Type B pancreatic cell (in vitro differentiated cells): Measurements from ENCODE around the gene NELL1. TPM values are rescaled to one million over a fixed set of nuclear protein-coding genes. Genes with fewer than 3 reads are reported as not detected.

Experiments
- DNase-seq: peaks from one replicate; pipeline ENCODE4 v3.0.0; 2021; ENCODE audit warnings: mixed read lengths; ENCODE audit not compliant: unreplicated experiment; ENCODE audit errors: extremely low spot score
- H3K27ac Mint-ChIP-seq: 2 replicates; pipeline ENCODE4 v1.8.0; 2021; ENCODE audit warnings: mild to moderate bottlenecking, mixed read lengths
- H3K27me3 Mint-ChIP-seq: 2 replicates; pipeline ENCODE4 v1.8.0; 2021; ENCODE audit warnings: mixed read lengths
- H3K36me3 Mint-ChIP-seq: 2 replicates; pipeline ENCODE4 v1.8.0; 2021; ENCODE audit warnings: mixed read lengths
- H3K4me1 Mint-ChIP-seq: one replicate; pipeline ENCODE4 v1.8.0; 2021; ENCODE audit warnings: mixed read lengths; ENCODE audit not compliant: unreplicated experiment
- H3K4me3 Mint-ChIP-seq: 2 replicates; pipeline ENCODE4 v1.8.0; 2021; ENCODE audit warnings: mild to moderate bottlenecking, mixed read lengths
- H3K9me3 Mint-ChIP-seq: 2 replicates; pipeline ENCODE4 v1.8.0; 2021; ENCODE audit warnings: mixed read lengths
- CTCF ChIP-seq: fragments of 200-600 bp; sonication (generic); conservative IDR thresholded peaks from 2 replicates; pipeline ENCODE4 v1.5.0; 2021; ENCODE audit warnings: antibody characterized with exemption, mild to moderate bottlenecking
- total RNA-seq: library from RNA; stranded (reverse); gene quantifications from 2 replicates; pipeline ENCODE4 v1.2.1, GENCODE V29; 2021; ENCODE audit warnings: low replicate concordance

Gene NELL1
- total RNA-seq, 1 donor from 2014 or later = 16.9 TPM

- TF ChIP-seq CTCF = no peak
- Mint-ChIP-seq H3K4me3 (no peak overlapping the region), H3K27me3 (no peaks in the 10 kb centered on the region), H3K4me1 (peaks cover 15% of the 10 kb centered on the region), H3K36me3 (no peaks in the 10 kb centered on the region), H3K27ac (no peak overlapping the region), H3K9me3 (peaks cover 1% of the 10 kb centered on the region)
- no peak for DNase-seq
These were observed 647.2 kb downstream of the NELL1 start for GRCh38 chr11:21316591-21316990.

GRCh38 chr11:21321072-21321471, 651.7 kb downstream of the NELL1 start:
- Mint-ChIP-seq H3K36me3 (no peaks in the 10 kb centered on the region), H3K4me1 (peaks cover 13% of the 10 kb centered on the region), H3K27ac (no peak overlapping the region), H3K27me3 (no peaks in the 10 kb centered on the region), H3K4me3 (peak overlapping the region; percentile 51), H3K9me3 (peaks cover 4% of the 10 kb centered on the region)
- no peak for TF ChIP-seq CTCF
- no peak for DNase-seq

GRCh38 chr11:21321530-21321929, 652.1 kb downstream of the NELL1 start:
- no peak for TF ChIP-seq CTCF
- DNase-seq = no peak
- no peaks in the 10 kb centered on the region for H3K27me3 Mint-ChIP-seq
- H3K4me3 Mint-ChIP-seq = no peak overlapping the region
- H3K4me1 Mint-ChIP-seq = peaks cover 13% of the 10 kb centered on the region
- no peak overlapping the region for H3K27ac Mint-ChIP-seq
- H3K9me3 Mint-ChIP-seq = peaks cover 4% of the 10 kb centered on the region
- H3K36me3 Mint-ChIP-seq = no peaks in the 10 kb centered on the region

GRCh38 chr11:21323617-21324016, 654.2 kb downstream of the NELL1 start:
- no peak overlapping the region for H3K27ac Mint-ChIP-seq
- H3K4me3 Mint-ChIP-seq = no peak overlapping the region
- no peaks in the 10 kb centered on the region for H3K36me3 Mint-ChIP-seq
- DNase-seq = no peak
- peaks cover 13% of the 10 kb centered on the region for H3K4me1 Mint-ChIP-seq
- no peaks in the 10 kb centered on the region for H3K27me3 Mint-ChIP-seq
- H3K9me3 Mint-ChIP-seq = peaks cover 4% of the 10 kb centered on the region
- peak; percentile 66 for TF ChIP-seq CTCF

GRCh38 chr11:21343204-21343603, 673.8 kb downstream of the NELL1 start:
- Mint-ChIP-seq H3K27ac (no peak overlapping the region), H3K9me3 (no peaks in the 10 kb centered on the region), H3K4me3 (no peak overlapping the region), H3K36me3 (no peaks in the 10 kb centered on the region), H3K27me3 (no peaks in the 10 kb centered on the region), H3K4me1 (no peaks in the 10 kb centered on the region)
- DNase-seq = no peak
- no peak for TF ChIP-seq CTCF

- H3K36me3 Mint-ChIP-seq = no peaks in the 10 kb centered on the region
- no peaks in the 10 kb centered on the region for H3K27me3 Mint-ChIP-seq
- peaks cover 11% of the 10 kb centered on the region for H3K4me1 Mint-ChIP-seq
- TF ChIP-seq CTCF = no peak
- no peak overlapping the region for H3K27ac Mint-ChIP-seq
- DNase-seq = no peak
- no peak overlapping the region for H3K4me3 Mint-ChIP-seq
- H3K9me3 Mint-ChIP-seq = peaks cover under 1% of the 10 kb centered on the region
These were observed 677.0 kb downstream of the NELL1 start for GRCh38 chr11:21346361-21346760.
